Parathyroid adenoma (tissue), 2 donors: ENCODE measurements around the gene SNRNP25.

Experiments
- H2AFZ ChIP-seq: fragments of 300-600 bp; sonication (generic); one replicate; pipeline ENCODE4 v1.7.0; 2017; ENCODE audit warnings: antibody characterized with exemption, mild to moderate bottlenecking
- H3K27ac ChIP-seq: fragments of 300-600 bp; sonication (generic); one replicate; pipeline ENCODE4 v1.7.0; 2017
- H3K27me3 ChIP-seq: fragments of 300-600 bp; sonication (generic); one replicate; pipeline ENCODE4 v1.7.0; 2017; ENCODE audit warnings: low read length; ENCODE audit not compliant: control insufficient read depth, insufficient read depth
- H3K36me3 ChIP-seq: fragments of 300-600 bp; sonication (generic); one replicate; pipeline ENCODE4 v1.7.0; 2017; ENCODE audit warnings: low read length; ENCODE audit not compliant: control insufficient read depth, insufficient read depth
- H3K4me1 ChIP-seq: fragments of 300-600 bp; sonication (generic); one replicate; pipeline ENCODE4 v1.7.0; 2017; ENCODE audit warnings: control low read depth
- H3K4me2 ChIP-seq: fragments of 300-600 bp; sonication (generic); one replicate; pipeline ENCODE4 v1.7.0; 2017; ENCODE audit warnings: low read length
- H3K4me3 ChIP-seq: fragments of 300-600 bp; sonication (generic); one replicate; pipeline ENCODE4 v1.7.0; 2017; ENCODE audit warnings: low read depth, low read length
- H3K79me2 ChIP-seq: fragments of 300-600 bp; sonication (generic); one replicate; pipeline ENCODE4 v1.7.0; 2017; ENCODE audit warnings: control low read depth
- H3K9ac ChIP-seq: fragments of 300-600 bp; sonication (generic); one replicate; pipeline ENCODE4 v1.7.0; 2017; ENCODE audit warnings: mild to moderate bottlenecking
- H3K9me3 ChIP-seq: fragments of 300-600 bp; sonication (generic); one replicate; pipeline ENCODE4 v1.7.0; 2017; ENCODE audit warnings: low read length; ENCODE audit not compliant: control insufficient read depth
- CTCF ChIP-seq: fragments of 300-600 bp; sonication (generic); IDR thresholded peaks from one replicate; pipeline ENCODE4 v1.7.0; 2017; ENCODE audit warnings: antibody characterized with exemption, mild to moderate bottlenecking
- donor health status: primary hyperparathyroidism.

The SNRNP25 gene

DNA sequence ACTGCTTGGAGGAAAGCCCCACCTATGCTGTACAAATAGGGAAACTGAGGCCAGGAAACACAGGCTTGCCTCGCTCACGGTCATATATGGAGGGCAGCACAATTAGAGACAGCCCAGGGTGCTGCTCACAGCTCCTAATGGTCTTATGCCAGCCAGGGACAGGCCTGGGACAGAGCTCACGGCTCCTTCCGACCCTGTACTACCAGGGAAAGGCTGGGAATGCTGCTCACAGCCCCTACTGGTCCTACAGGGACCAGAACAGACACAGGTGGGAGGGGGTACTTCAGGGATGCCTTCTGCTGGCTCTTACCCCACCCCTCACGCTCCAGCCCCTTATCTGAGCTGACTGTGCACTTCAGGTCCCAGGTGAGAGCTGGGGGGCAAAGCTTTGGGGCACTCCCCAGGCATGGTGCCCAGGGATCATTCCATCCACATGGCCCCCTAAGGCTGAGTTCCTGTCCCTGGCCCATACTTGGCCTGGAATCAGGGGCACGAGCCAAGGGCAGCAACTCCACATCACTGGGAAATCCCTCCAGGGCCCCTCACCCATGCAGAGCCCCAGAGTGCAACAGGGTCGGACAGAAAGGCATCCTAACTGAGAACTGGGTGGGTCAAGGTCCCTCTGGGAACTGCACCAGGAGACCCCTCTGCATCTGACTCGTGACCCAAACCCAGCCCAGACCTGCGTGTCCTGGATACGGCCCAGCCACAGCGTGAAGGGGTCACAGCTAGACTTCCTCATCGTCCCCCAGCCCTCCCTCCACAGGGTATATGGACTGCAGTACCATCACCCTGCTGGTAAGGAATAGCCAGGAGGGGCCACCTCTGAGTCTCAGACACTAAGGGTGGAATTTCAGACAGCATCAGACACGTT is 12.9 kb downstream of the SNRNP25 start:
- peaks cover 6% of the 10 kb centered on the region for H3K4me1 ChIP-seq
- no peak overlapping the region for H3K9ac ChIP-seq

GRCh38 chr16:67183-67791 is 13.7 kb downstream of the SNRNP25 start:
- H3K4me1 ChIP-seq = peaks cover 6% of the 10 kb centered on the region
- no peak overlapping the region for H2AFZ ChIP-seq
- no peak for TF ChIP-seq CTCF
- H3K9ac ChIP-seq = no peak overlapping the region
- no peak overlapping the region for H3K4me3 ChIP-seq
- no peaks in the 10 kb centered on the region for H3K27me3 ChIP-seq
- peaks cover 12% of the 10 kb centered on the region for H3K79me2 ChIP-seq
- no peaks in the 10 kb centered on the region for H3K36me3 ChIP-seq
- H3K27ac ChIP-seq = no peak overlapping the region
- H3K9me3 ChIP-seq = no peaks in the 10 kb centered on the region
- H3K4me2 ChIP-seq = no peak overlapping the region

More for the DNA sequence above, 12.9 kb downstream of the SNRNP25 start:
- Histone ChIP-seq H3K9me3 (no peaks in the 10 kb centered on the region), H2AFZ (no peak overlapping the region), H3K4me2 (no peak overlapping the region), H3K27ac (no peak overlapping the region), H3K27me3 (no peaks in the 10 kb centered on the region), H3K36me3 (no peaks in the 10 kb centered on the region), H3K79me2 (peaks cover 12% of the 10 kb centered on the region), H3K4me3 (no peak overlapping the region)
- TF ChIP-seq CTCF = no peak

DNA sequence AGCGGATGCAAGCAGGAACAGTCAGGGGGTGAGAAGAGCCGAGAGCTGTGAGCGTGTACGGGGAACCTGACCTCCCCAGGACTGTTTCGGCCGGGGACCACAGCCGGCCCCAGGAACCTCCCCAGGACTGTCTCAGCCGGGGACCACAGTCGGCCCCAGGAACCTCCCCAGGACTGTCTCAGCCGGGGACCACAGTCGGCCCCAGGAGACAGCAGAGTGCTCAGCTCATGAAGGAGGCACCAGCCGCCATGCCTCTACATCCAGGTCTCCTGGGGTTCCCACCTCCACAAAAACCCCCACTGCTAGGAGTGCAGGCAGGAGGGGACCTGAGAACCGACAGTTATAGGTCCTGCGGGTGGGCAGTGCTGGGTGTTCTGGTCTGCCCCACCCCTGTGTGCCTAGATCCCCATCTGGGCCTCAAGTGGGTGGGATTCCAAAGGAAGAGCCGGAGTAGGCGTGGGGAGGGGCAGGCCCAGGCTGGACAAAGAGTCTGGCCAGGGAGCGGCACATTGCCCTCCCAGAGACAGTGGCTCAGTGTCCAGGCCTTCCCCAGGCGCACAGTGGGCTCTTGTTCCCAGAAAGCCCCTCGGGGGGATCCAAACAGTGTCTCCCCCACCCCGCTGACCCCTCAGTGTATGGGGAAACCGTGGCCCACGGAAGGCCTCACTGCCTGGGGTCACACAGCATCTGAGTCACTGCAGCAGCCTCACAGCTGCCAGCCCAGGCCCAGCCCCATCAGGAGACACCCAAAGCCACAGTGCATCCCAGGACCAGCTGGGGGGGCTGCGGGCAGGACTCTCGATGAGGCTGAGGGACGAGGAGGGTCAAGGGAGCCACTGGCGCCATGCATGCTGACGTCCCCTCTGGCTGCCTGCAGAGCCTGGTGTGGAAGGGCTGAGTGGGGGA is 14.5 kb downstream of the SNRNP25 start:
- Histone ChIP-seq H3K9ac (no peak overlapping the region), H2AFZ (no peak overlapping the region), H3K4me3 (no peak overlapping the region), H3K27me3 (no peaks in the 10 kb centered on the region), H3K4me2 (no peak overlapping the region), H3K79me2 (peaks cover 12% of the 10 kb centered on the region), H3K27ac (no peak overlapping the region), H3K9me3 (no peaks in the 10 kb centered on the region), H3K36me3 (no peaks in the 10 kb centered on the region), H3K4me1 (peaks cover 9% of the 10 kb centered on the region)
- TF ChIP-seq CTCF = no peak

DNA sequence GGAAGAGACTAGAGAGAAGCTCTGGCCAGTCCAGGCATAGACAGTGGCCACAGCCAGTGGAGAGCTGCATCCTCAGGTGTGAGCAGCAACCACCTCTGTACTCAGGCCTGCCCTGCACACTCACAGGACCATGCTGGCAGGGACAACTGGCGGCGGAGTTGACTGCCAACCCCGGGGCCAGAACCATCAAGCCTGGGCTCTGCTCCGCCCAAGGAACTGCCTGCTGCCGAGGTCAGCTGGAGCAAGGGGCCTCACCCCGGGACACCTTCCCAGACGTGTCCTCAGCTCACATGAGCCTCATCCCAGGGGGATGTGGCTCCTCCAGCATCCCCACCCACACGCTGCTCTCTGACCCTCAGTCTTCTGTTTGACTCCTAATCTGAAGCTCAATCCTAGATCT is 15.6 kb downstream of the SNRNP25 start:
- Histone ChIP-seq H3K79me2 (peaks cover 12% of the 10 kb centered on the region), H3K9me3 (no peaks in the 10 kb centered on the region), H3K9ac (no peak overlapping the region), H3K4me1 (peaks cover 9% of the 10 kb centered on the region), H3K27ac (no peak overlapping the region), H3K27me3 (no peaks in the 10 kb centered on the region), H3K4me3 (no peak overlapping the region), H3K36me3 (no peaks in the 10 kb centered on the region), H2AFZ (no peak overlapping the region), H3K4me2 (no peak overlapping the region)
- TF ChIP-seq CTCF = no peak
